Measurements from ENCODE around the gene ERVK3-1. TPM values are rescaled to one million over a fixed set of nuclear protein-coding genes. Genes with fewer than 3 reads are reported as not detected.

Gene ERVK3-1
- total RNA-seq, 1 experiment from 2014 or later: 28.1 TPM

DNA sequence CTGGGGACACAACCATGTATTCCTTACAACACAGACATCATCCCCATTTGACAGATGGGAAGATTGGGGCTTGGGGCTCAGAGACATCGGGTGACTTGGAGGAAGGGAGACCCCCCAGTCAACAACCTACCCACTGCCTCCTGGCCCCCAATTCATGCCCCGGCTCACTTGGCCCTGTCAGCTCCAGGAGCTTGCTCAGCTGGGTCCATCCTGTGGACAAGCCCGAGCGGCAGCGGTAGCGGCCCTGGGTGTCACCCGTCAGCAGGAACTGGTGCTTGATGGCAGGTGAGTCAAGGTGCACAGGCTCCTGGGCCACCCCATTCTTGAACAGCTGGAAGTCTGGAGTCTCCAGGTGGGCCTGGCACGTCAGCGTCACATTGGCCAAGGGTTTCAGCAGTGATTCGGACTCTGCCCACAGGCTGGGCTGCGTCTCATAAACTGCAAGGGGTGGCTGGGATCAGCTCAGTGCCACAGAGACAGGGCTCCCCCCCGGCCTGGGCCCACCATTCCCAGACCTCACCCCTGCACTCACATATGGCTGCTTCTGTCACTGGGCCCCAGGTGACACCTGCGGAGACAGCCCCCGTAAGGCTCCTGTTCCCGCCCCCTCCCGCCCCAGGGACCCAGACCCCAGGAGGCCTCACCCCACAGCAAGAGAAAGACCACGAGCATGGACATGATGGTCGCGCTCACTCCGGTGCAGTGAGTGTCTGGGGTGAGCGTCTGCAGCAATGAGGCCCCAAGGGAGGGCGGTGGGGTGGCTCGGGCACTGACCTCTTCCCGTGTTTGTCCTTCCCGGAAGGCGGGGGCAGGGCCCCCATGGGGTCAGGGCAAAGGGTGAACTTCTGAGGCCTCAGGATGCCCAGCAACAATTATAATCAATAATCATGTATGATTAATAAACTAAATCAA lies 47.8 kb downstream of the ERVK3-1 start, which contains the start of gene A1BG:
TSS of gene A1BG (minus strand) at position 733 of the 912 bp plus-strand sequence. CDS start at position 678, 55 bp downstream.
- Histone ChIP-seq H3K27ac (ENCODE audit: low read depth, low read length) (no peak within 1 kb of the TSS), H4K20me1 (ENCODE audit: insufficient read depth) (no peaks in the 10 kb centered on the region), H2AFZ (ENCODE audit: low read depth, low read length, poor library complexity, severe bottlenecking) (no peak within 1 kb of the TSS), H3K79me2 (ENCODE audit: insufficient read depth, low read length) (no peaks in the 10 kb centered on the region), H3K27me3 (ENCODE audit: insufficient read depth, low read length) (no peaks in the 10 kb centered on the region), H3K4me3 (replicated peaks in 1 of 2; ENCODE audit: low read depth in 1 of 2, low read length in 2 of 2) (no peak within 1 kb of the TSS), H3K9me2 (ENCODE audit: insufficient read depth) (no peaks in the 10 kb centered on the region), H3K4me1 (ENCODE audit: control insufficient read depth in 1 of 2, insufficient read depth in 2 of 2, low read length in 2 of 2) (no peaks in the 10 kb centered on the region), H3K4me2 (ENCODE audit: low read length) (no peak within 1 kb of the TSS), H3K9me3 (ENCODE audit: control insufficient read depth in 1 of 2, insufficient read depth in 1 of 2, low read depth in 1 of 2, low read length in 2 of 2) (no peaks in the 10 kb centered on the region), H3K9ac (ENCODE audit: low read length) (no peak within 1 kb of the TSS), H3K36me3 (ENCODE audit: control insufficient read depth in 1 of 2, insufficient read depth in 2 of 2, low read length in 2 of 2) (no peaks in the 10 kb centered on the region)
- DNase-seq (ENCODE audit: low read depth, low spot score) (no peak), ATAC-seq (no peak)
- intact Hi-C loops (cut with micrococcal nuclease): no loop called here
- ChIA-PET CTCF (no interaction called here), POLR2A (interaction anchor here (1.4 to 1.9 kb wide), 2 partner anchors 9 kb away, joined by 6 to 7 read pairs; partner anchors contain the start of gene ZNF497), RAD21 (ENCODE audit: low non-redundant PET in 1 of 2, low total read pairs in 2 of 2, uncharacterized antibody in 2 of 2, unreplicated experiment in 2 of 2) (no interaction called here)
- TF ChIP-seq SRF (IDR thresholded peaks at IDR 0.05; ENCODE audit: low read depth): no peak
- TF ChIP-seq, protein P1, sequence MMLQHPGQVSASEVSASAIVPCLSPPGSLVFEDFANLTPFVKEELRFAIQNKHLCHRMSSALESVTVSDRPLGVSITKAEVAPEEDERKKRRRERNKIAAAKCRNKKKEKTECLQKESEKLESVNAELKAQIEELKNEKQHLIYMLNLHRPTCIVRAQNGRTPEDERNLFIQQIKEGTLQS (IDR thresholded peaks at IDR 0.05): no peak
- TF ChIP-seq, protein P2, sequence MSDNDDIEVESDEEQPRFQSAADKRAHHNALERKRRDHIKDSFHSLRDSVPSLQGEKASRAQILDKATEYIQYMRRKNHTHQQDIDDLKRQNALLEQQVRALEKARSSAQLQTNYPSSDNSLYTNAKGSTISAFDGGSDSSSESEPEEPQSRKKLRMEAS (IDR thresholded peaks at IDR 0.05): no peak
- no peak for TF ChIP-seq POLR2A (IDR thresholded peaks at IDR 0.05; ENCODE audit: borderline replicate concordance, extremely low read depth, insufficient read depth, insufficient read length)
- TF ChIP-seq POLR2AphosphoS5 (IDR thresholded peaks at IDR 0.05; ENCODE audit: low read depth, low read length): no peak
- TF ChIP-seq CEBPB (IDR thresholded peaks at IDR 0.05; ENCODE audit: low read depth): no peak
- no peak for TF ChIP-seq ZNF274 (IDR thresholded peaks at IDR 0.05; ENCODE audit: low read depth, low read length)
- no peak for TF ChIP-seq EGR1 (IDR thresholded peaks at IDR 0.05; ENCODE audit: low read depth)
- TF ChIP-seq, protein P3, sequence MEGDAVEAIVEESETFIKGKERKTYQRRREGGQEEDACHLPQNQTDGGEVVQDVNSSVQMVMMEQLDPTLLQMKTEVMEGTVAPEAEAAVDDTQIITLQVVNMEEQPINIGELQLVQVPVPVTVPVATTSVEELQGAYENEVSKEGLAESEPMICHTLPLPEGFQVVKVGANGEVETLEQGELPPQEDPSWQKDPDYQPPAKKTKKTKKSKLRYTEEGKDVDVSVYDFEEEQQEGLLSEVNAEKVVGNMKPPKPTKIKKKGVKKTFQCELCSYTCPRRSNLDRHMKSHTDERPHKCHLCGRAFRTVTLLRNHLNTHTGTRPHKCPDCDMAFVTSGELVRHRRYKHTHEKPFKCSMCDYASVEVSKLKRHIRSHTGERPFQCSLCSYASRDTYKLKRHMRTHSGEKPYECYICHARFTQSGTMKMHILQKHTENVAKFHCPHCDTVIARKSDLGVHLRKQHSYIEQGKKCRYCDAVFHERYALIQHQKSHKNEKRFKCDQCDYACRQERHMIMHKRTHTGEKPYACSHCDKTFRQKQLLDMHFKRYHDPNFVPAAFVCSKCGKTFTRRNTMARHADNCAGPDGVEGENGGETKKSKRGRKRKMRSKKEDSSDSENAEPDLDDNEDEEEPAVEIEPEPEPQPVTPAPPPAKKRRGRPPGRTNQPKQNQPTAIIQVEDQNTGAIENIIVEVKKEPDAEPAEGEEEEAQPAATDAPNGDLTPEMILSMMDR (IDR thresholded peaks at IDR 0.05 in 2 of 3, conservative IDR thresholded peaks at IDR 0.05 in 1 of 3; ENCODE audit: borderline replicate concordance in 1 of 3, insufficient read depth in 1 of 3, low read depth in 2 of 3, low read length in 2 of 3): no peak
- TF ChIP-seq EZH2 (IDR thresholded peaks at IDR 0.05): no peak
- no TSS peak for BruUV-seq (replicated peaks)

Data from HCT116 (cell line).